ENCODE results near the gene TBX4.
"Not testable (repeated sequence)": the region's sequence is repeated elsewhere in the genome, so short reads cannot be mapped to it uniquely, and the experiment has no call there.

TBX4 gene

GRCh38 chr17:61486135-61487120 is 34.2 kb downstream of the TBX4 start:
- no peak for DNase-seq

GRCh38 chr17:61487161-61487988 is 35.2 kb downstream of the TBX4 start:
- DNase-seq = no peak

- no peak for DNase-seq
Observed at GRCh38 chr17:61487989-61488595, 35.9 kb downstream of the TBX4 start.

GRCh38 chr17:61488878-61489718 is 36.9 kb downstream of the TBX4 start:
- DNase-seq = no peak

- DNase-seq = no peak
Observed at GRCh38 chr17:61489719-61490490, 37.7 kb downstream of the TBX4 start.

- peak; percentile 64 for DNase-seq
Observed at GRCh38 chr17:61490540-61490975, 38.3 kb downstream of the TBX4 start.

- no peak for DNase-seq
Observed at GRCh38 chr17:61491981-61492380, 39.8 kb downstream of the TBX4 start.

- peak; percentile 37 for DNase-seq
Observed at GRCh38 chr17:61492759-61493526, 40.7 kb downstream of the TBX4 start.

GRCh38 chr17:61493830-61494324 is 41.7 kb downstream of the TBX4 start:
- DNase-seq = not testable (repeated sequence)

- no peak for DNase-seq
Observed at GRCh38 chr17:61494325-61495160, 42.3 kb downstream of the TBX4 start.

GRCh38 chr17:61495161-61495857 is 43.1 kb downstream of the TBX4 start:
- no peak for DNase-seq

- no peak for DNase-seq
Observed at GRCh38 chr17:61496174-61496956, 44.1 kb downstream of the TBX4 start.

GRCh38 chr17:61496957-61497653 is 44.9 kb downstream of the TBX4 start:
- DNase-seq = no peak

GRCh38 chr17:61498042-61498994 is 46.1 kb downstream of the TBX4 start:
- no peak for DNase-seq

GRCh38 chr17:61499632-61500031 is 47.4 kb downstream of the TBX4 start:
- no peak for DNase-seq

- DNase-seq = no peak
Observed at GRCh38 chr17:61500287-61500686, 48.1 kb downstream of the TBX4 start.
